ENCODE results near the gene RPIA. TPM values are rescaled to one million over a fixed set of nuclear protein-coding genes. Genes with fewer than 3 reads are reported as not detected.

Gene RPIA
- total and polyA plus RNA-seq, 9 of the 15 experiments (the other 6 are each of a cell fraction or from before 2014, with no cell fraction given): 7.8 to 41.2 (median 25.8) TPM

DNA sequence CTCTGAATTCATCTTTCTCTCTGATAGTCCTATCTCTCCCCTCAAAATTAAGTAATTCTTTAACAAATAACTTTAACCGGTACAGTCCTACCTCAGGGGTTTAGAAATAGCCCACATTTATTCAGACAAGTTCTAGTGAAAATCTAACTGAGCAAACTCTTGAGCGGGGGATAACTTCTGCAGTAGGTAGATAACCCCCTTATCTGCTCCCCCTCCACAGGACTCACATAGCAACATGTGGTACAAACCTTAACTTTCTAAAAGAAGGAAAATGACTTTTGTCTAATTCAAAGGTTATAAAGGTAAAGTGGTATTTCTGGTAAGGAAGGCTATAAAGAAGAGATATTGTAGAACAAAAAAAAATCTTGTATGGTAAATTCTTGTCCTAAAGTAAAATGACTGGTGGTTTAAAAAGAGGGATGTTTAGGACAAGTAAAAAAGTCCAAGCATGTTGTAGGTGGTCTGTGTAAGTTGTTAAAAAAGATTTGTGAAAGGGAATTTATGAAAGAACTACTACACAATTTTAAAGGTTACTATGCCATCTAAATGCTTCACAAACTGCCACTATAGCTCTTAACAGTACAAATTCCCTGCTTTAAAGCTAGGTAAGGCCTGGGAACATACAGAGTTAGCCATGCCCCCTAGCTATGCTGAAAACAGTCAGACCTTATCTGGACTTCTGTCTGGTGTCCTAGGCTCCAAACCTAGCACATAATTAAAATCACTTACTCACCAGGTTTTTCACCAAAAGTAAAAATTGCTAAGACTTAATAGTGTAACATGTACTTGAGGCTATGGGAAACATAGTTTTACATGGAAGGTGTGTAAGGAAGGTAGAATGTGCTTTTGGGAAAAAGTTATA, 8.1 kb upstream of the RPIA start (continued):
- TF ChIP-seq, protein P1, sequence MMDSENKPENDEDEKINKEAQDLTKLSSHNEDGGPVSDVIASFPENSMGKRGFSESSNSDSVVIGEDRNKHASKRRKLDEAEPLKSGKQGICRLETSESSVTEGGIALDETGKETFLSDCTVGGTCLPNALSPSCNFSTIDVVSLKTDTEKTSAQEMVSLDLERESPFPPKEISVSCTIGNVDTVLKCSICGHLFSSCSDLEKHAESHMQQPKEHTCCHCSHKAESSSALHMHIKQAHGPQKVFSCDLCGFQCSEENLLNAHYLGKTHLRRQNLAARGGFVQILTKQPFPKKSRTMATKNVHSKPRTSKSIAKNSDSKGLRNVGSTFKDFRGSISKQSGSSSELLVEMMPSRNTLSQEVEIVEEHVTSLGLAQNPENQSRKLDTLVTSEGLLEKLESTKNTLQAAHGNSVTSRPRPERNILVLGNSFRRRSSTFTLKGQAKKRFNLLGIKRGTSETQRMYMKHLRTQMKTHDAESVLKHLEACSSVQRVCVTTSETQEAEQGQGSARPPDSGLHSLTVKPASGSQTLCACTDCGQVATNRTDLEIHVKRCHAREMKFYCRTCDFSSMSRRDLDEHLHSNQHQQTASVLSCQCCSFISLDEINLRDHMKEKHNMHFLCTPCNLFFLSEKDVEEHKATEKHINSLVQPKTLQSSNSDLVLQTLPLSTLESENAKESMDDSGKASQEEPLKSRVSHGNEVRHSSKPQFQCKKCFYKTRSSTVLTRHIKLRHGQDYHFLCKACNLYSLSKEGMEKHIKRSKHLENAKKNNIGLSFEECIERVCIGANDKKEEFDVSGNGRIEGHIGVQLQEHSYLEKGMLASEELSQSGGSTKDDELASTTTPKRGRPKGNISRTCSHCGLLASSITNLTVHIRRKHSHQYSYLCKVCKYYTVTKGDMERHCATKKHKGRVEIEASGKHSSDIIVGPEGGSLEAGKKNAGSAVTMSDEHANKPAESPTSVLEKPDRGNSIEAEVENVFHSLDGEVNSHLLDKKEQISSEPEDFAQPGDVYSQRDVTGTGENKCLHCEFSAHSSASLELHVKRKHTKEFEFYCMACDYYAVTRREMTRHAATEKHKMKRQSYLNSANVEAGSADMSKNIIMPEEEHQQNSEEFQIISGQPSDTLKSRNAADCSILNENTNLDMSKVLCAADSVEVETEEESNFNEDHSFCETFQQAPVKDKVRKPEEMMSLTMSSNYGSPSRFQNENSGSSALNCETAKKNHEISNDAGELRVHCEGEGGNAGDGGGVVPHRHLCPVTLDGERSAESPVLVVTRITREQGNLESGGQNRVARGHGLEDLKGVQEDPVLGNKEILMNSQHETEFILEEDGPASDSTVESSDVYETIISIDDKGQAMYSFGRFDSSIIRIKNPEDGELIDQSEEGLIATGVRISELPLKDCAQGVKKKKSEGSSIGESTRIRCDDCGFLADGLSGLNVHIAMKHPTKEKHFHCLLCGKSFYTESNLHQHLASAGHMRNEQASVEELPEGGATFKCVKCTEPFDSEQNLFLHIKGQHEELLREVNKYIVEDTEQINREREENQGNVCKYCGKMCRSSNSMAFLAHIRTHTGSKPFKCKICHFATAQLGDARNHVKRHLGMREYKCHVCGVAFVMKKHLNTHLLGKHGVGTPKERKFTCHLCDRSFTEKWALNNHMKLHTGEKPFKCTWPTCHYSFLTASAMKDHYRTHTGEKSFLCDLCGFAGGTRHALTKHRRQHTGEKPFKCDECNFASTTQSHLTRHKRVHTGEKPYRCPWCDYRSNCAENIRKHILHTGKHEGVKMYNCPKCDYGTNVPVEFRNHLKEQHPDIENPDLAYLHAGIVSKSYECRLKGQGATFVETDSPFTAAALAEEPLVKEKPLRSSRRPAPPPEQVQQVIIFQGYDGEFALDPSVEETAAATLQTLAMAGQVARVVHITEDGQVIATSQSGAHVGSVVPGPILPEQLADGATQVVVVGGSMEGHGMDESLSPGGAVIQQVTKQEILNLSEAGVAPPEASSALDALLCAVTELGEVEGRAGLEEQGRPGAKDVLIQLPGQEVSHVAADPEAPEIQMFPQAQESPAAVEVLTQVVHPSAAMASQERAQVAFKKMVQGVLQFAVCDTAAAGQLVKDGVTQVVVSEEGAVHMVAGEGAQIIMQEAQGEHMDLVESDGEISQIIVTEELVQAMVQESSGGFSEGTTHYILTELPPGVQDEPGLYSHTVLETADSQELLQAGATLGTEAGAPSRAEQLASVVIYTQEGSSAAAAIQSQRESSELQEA (IDR thresholded peaks at IDR 0.05; ENCODE audit: low read depth): no peak
- TF ChIP-seq HDGF (IDR thresholded peaks at IDR 0.05) (no peak), NEUROD1 (IDR thresholded peaks at IDR 0.05; ENCODE audit: borderline replicate concordance, low read depth, low read length, partially characterized antibody) (no peak), SUPT5H (IDR thresholded peaks at IDR 0.05) (no peak), MXI1 (IDR thresholded peaks at IDR 0.05; ENCODE audit: low read depth, low read length) (no peak), MAFF (IDR thresholded peaks at IDR 0.05; ENCODE audit: low read length) (no peak), SMARCC2 (IDR thresholded peaks at IDR 0.05; ENCODE audit: low read depth) (peak; percentile 80), MCM5 (IDR thresholded peaks at IDR 0.05; ENCODE audit: low read depth) (no peak), ZNF354B (CRISPR knock-in tag; IDR thresholded peaks at IDR 0.05) (no peak), FOXJ3 (CRISPR knock-in tag; IDR thresholded peaks at IDR 0.05) (no peak)
- TF ChIP-seq, protein P2, sequence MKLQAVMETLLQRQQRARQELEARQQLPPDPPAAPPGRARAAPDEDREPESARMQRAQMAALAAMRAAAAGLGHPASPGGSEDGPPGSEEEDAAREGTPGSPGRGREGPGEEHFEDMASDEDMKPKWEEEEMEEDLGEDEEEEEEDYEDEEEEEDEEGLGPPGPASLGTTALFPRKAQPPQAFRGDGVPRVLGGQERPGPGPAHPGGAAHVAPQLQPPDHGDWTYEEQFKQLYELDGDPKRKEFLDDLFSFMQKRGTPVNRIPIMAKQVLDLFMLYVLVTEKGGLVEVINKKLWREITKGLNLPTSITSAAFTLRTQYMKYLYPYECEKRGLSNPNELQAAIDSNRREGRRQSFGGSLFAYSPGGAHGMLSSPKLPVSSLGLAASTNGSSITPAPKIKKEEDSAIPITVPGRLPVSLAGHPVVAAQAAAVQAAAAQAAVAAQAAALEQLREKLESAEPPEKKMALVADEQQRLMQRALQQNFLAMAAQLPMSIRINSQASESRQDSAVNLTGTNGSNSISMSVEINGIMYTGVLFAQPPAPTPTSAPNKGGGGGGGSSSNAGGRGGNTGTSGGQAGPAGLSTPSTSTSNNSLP (IDR thresholded peaks at IDR 0.05; ENCODE audit: borderline replicate concordance, low read depth, low read length): peak; percentile 71; the same call in 1 of the 2 replicates
- TF ChIP-seq, protein P3, sequence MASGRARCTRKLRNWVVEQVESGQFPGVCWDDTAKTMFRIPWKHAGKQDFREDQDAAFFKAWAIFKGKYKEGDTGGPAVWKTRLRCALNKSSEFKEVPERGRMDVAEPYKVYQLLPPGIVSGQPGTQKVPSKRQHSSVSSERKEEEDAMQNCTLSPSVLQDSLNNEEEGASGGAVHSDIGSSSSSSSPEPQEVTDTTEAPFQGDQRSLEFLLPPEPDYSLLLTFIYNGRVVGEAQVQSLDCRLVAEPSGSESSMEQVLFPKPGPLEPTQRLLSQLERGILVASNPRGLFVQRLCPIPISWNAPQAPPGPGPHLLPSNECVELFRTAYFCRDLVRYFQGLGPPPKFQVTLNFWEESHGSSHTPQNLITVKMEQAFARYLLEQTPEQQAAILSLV (tag; IDR thresholded peaks at IDR 0.05): no peak
- TF ChIP-seq, protein P4, sequence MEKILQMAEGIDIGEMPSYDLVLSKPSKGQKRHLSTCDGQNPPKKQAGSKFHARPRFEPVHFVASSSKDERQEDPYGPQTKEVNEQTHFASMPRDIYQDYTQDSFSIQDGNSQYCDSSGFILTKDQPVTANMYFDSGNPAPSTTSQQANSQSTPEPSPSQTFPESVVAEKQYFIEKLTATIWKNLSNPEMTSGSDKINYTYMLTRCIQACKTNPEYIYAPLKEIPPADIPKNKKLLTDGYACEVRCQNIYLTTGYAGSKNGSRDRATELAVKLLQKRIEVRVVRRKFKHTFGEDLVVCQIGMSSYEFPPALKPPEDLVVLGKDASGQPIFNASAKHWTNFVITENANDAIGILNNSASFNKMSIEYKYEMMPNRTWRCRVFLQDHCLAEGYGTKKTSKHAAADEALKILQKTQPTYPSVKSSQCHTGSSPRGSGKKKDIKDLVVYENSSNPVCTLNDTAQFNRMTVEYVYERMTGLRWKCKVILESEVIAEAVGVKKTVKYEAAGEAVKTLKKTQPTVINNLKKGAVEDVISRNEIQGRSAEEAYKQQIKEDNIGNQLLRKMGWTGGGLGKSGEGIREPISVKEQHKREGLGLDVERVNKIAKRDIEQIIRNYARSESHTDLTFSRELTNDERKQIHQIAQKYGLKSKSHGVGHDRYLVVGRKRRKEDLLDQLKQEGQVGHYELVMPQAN (IDR thresholded peaks at IDR 0.05; ENCODE audit: borderline replicate concordance): no peak
- TF ChIP-seq, protein P5, sequence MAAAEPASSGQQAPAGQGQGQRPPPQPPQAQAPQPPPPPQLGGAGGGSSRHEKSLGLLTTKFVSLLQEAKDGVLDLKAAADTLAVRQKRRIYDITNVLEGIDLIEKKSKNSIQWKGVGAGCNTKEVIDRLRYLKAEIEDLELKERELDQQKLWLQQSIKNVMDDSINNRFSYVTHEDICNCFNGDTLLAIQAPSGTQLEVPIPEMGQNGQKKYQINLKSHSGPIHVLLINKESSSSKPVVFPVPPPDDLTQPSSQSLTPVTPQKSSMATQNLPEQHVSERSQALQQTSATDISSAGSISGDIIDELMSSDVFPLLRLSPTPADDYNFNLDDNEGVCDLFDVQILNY (CRISPR knock-in tag; IDR thresholded peaks at IDR 0.05): no peak
